ENCODE data around the gene FRK.
A peak's percentile ranks its signal among the peaks of the same experiment; 100 is the strongest.
"Not testable (repeated sequence)": the region's sequence is repeated elsewhere in the genome, so short reads cannot be mapped to it uniquely, and the experiment has no call there.

FRK gene

GRCh38 chr6:116060572-116061283 lies at the start of gene FRK:
FRK (minus strand) TSS chr6:116060891; CDS start chr6:116060311, 580 bp downstream.
- DNase-seq (ENCODE audit: low read depth in 2 of 3, low spot score in 1 of 3), result no peak

GRCh38 chr6:116108836-116109235 lies 48.1 kb upstream of the FRK start:
- no peak for DNase-seq (ENCODE audit: low read depth in 2 of 3, low spot score in 1 of 3)

GRCh38 chr6:116106146-116106545 lies 45.5 kb upstream of the FRK start:
- no peak for DNase-seq (ENCODE audit: low read depth in 2 of 3, low spot score in 1 of 3)

GRCh38 chr6:116105247-116105646 lies 44.6 kb upstream of the FRK start:
- no peak for DNase-seq (ENCODE audit: low read depth in 2 of 3, low spot score in 1 of 3)

GRCh38 chr6:116104636-116105035 lies 43.9 kb upstream of the FRK start:
- no peak for DNase-seq (ENCODE audit: low read depth in 2 of 3, low spot score in 1 of 3)

- DNase-seq (ENCODE audit: low read depth in 2 of 3, low spot score in 1 of 3), result no peak
These were observed 42.2 kb upstream of the FRK start for GRCh38 chr6:116102873-116103272.

GRCh38 chr6:116101790-116102189 lies 41.1 kb upstream of the FRK start:
- no peak for DNase-seq (ENCODE audit: low read depth in 2 of 3, low spot score in 1 of 3)

GRCh38 chr6:116101302-116101718 lies 40.6 kb upstream of the FRK start:
- peak in 1 of 3 donors; percentile 61 for DNase-seq (ENCODE audit: low read depth in 2 of 3, low spot score in 1 of 3)

- peak; percentile 67 to 80 (median 67) for DNase-seq (ENCODE audit: low read depth in 2 of 3, low spot score in 1 of 3)
These were observed 40.0 kb upstream of the FRK start, which contains the start of gene NT5DC1 for GRCh38 chr6:116100419-116101301. NT5DC1 (plus strand) TSS chr6:116100853; CDS start chr6:116100931, 78 bp downstream.

- no peak for DNase-seq (ENCODE audit: low read depth in 2 of 3, low spot score in 1 of 3)
These were observed 38.3 kb upstream of the FRK start for GRCh38 chr6:116099036-116099435.

- DNase-seq (ENCODE audit: low read depth in 2 of 3, low spot score in 1 of 3), result no peak
These were observed 36.5 kb upstream of the FRK start for GRCh38 chr6:116096979-116097816.

- not testable (repeated sequence) for DNase-seq (ENCODE audit: low read depth in 2 of 3, low spot score in 1 of 3)
These were observed 35.5 kb upstream of the FRK start for GRCh38 chr6:116096048-116096759.

- DNase-seq (ENCODE audit: low read depth in 2 of 3, low spot score in 1 of 3), result no peak
These were observed 33.4 kb upstream of the FRK start for GRCh38 chr6:116094041-116094440.

- DNase-seq (ENCODE audit: low read depth in 2 of 3, low spot score in 1 of 3), result no peak
These were observed 29.6 kb upstream of the FRK start for GRCh38 chr6:116090251-116090650.

- DNase-seq (ENCODE audit: low read depth in 2 of 3, low spot score in 1 of 3), result no peak
These were observed 28.3 kb upstream of the FRK start for GRCh38 chr6:116088946-116089345.

GRCh38 chr6:116087437-116088027 lies 26.8 kb upstream of the FRK start:
- no peak for DNase-seq (ENCODE audit: low read depth in 2 of 3, low spot score in 1 of 3)

- no peak for DNase-seq (ENCODE audit: low read depth in 2 of 3, low spot score in 1 of 3)
These were observed 23.6 kb upstream of the FRK start for GRCh38 chr6:116084284-116084683.

- no peak for DNase-seq (ENCODE audit: low read depth in 2 of 3, low spot score in 1 of 3)
These were observed 22.4 kb upstream of the FRK start for GRCh38 chr6:116083052-116083451.

- no peak for DNase-seq (ENCODE audit: low read depth in 2 of 3, low spot score in 1 of 3)
These were observed 18.3 kb upstream of the FRK start for GRCh38 chr6:116078945-116079344.

- no peak for DNase-seq (ENCODE audit: low read depth in 2 of 3, low spot score in 1 of 3)
These were observed 17.8 kb upstream of the FRK start for GRCh38 chr6:116078522-116078921.
